Measurements from ENCODE around the gene NECTIN2.

DNA sequence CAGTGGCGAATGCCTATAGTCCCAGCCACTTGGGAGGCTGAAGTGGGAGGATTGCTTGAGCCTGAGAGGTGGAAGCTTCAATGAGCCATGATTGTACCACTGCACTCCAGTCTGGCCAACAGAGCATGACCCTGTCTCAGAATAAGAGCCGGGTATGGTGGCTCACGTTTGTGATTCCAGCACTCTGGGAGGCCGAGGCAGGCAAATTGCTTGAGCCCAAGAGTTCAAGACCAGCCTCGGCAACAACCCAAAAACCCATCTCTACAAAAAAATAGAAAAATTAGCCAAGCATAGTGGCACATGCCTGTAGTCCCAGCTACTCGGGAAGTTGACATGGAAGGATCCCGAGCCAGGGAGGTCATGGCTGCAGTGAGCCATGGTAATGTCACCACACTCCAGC, 5.3 kb upstream of the NECTIN2 start:
- TF ChIP-seq, protein P1, sequence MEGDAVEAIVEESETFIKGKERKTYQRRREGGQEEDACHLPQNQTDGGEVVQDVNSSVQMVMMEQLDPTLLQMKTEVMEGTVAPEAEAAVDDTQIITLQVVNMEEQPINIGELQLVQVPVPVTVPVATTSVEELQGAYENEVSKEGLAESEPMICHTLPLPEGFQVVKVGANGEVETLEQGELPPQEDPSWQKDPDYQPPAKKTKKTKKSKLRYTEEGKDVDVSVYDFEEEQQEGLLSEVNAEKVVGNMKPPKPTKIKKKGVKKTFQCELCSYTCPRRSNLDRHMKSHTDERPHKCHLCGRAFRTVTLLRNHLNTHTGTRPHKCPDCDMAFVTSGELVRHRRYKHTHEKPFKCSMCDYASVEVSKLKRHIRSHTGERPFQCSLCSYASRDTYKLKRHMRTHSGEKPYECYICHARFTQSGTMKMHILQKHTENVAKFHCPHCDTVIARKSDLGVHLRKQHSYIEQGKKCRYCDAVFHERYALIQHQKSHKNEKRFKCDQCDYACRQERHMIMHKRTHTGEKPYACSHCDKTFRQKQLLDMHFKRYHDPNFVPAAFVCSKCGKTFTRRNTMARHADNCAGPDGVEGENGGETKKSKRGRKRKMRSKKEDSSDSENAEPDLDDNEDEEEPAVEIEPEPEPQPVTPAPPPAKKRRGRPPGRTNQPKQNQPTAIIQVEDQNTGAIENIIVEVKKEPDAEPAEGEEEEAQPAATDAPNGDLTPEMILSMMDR (IDR thresholded peaks at IDR 0.05; ENCODE audit: low read depth, low read length, poor library complexity, severe bottlenecking) = no peak
- TF ChIP-seq EZH2phosphoT487 (IDR thresholded peaks at IDR 0.05; ENCODE audit: borderline replicate concordance, low read length) = no peak
